ENCODE results near the gene SPATA25. TPM values are rescaled to one million over a fixed set of nuclear protein-coding genes. Genes with fewer than 3 reads are reported as not detected.
"Not testable (repeated sequence)": the region's sequence is repeated elsewhere in the genome, so short reads cannot be mapped to it uniquely, and the experiment has no call there.

Gene SPATA25
- total RNA-seq (5.7 TPM), polyA plus RNA-seq (ENCODE audit: insufficient read depth in 1 of 8, insufficient read length in 8 of 8, low replicate concordance in 1 of 8) (1 to 10 TPM; 4.1 to 9.3 (median 5.0) TPM)
- long read RNA-seq, donor 1 = 0 reads
- long read RNA-seq, donor 2 = 0 reads
- long read RNA-seq, donor 3 = 0 reads
- long read RNA-seq, donor 4 = 0 reads
- long read RNA-seq, donor 5 = 0 reads
- long read RNA-seq, donor 6 = 0 reads
- long read RNA-seq, donor 7 = 0 reads
- long read RNA-seq, donor 8 = 0 reads
- long read RNA-seq, donor 9 = 0 reads
- long read RNA-seq, donor 10 = 0 reads
- long read RNA-seq, donor 11 = 0 reads

GRCh38 chr20:45887346-45887715 lies at the start of gene SPATA25:
TSS of gene SPATA25 (minus strand) at chr20:45887622. CDS start at chr20:45887590, 32 bp downstream.
- Histone ChIP-seq H3K4me1 (ENCODE audit: control insufficient read depth, insufficient read depth, low read length) (peaks cover 31% of the 10 kb centered on the region), H3K27ac (ENCODE audit: low read length) (no peak within 1 kb of the TSS), H3K36me3 (ENCODE audit: control insufficient read depth, insufficient read depth, low read length) (peaks cover 48% of the 10 kb centered on the region), H3K9me3 (replicated peaks; ENCODE audit: control insufficient read depth, low read depth, low read length) (no peaks in the 10 kb centered on the region), H3K4me3 (ENCODE audit: low read length) (no peak within 1 kb of the TSS), H3K27me3 (ENCODE audit: control insufficient read depth, insufficient read depth, low read length) (no peaks in the 10 kb centered on the region)
- no peak for DNase-seq
- no CpG with 5 or more reads among the region's 8 CpGs for WGBS (ENCODE audit: insufficient coverage)

GRCh38 chr20:45935416-45936046 lies 48.1 kb upstream of the SPATA25 start:
- no peak for DNase-seq
- WGBS (ENCODE audit: insufficient coverage) = 0% methylated on average over 13 of the region's 21 CpGs
- no peaks in the 10 kb centered on the region for H3K27me3 ChIP-seq (ENCODE audit: control insufficient read depth, insufficient read depth, low read length)

GRCh38 chr20:45934586-45935415 lies 47.4 kb upstream of the SPATA25 start, which contains the start of gene PCIF1:
TSS of gene PCIF1 (plus strand) at chr20:45934683. CDS start at chr20:45939000, 4,317 bp downstream.
- WGBS (ENCODE audit: insufficient coverage) = under 1% methylated on average over 91 of the region's 102 CpGs
- H3K27ac ChIP-seq (ENCODE audit: low read length) = peak within 1 kb of the TSS; percentile 100

More at GRCh38 chr20:45935416-45936046, 48.1 kb upstream of the SPATA25 start:
- Histone ChIP-seq H3K27ac (ENCODE audit: low read length) (peak overlapping the region; percentile 90), H3K36me3 (ENCODE audit: control insufficient read depth, insufficient read depth, low read length) (peaks cover 39% of the 10 kb centered on the region), H3K4me3 (ENCODE audit: low read length) (peak overlapping the region; percentile 65), H3K9me3 (replicated peaks; ENCODE audit: control insufficient read depth, low read depth, low read length) (no peaks in the 10 kb centered on the region), H3K4me1 (ENCODE audit: control insufficient read depth, insufficient read depth, low read length) (peaks cover 18% of the 10 kb centered on the region)

GRCh38 chr20:45934046-45934585 lies 46.7 kb upstream of the SPATA25 start:
- peaks cover 18% of the 10 kb centered on the region for H3K4me1 ChIP-seq (ENCODE audit: control insufficient read depth, insufficient read depth, low read length)
- no peaks in the 10 kb centered on the region for H3K27me3 ChIP-seq (ENCODE audit: control insufficient read depth, insufficient read depth, low read length)
- peak overlapping the region; percentile 100 for H3K27ac ChIP-seq (ENCODE audit: low read length)
- DNase-seq = peak; percentile 93
- peaks cover 25% of the 10 kb centered on the region for H3K36me3 ChIP-seq (ENCODE audit: control insufficient read depth, insufficient read depth, low read length)
- peak overlapping the region; percentile 99 for H3K4me3 ChIP-seq (ENCODE audit: low read length)
- 0% methylated on average over 19 of the region's 34 CpGs for WGBS (ENCODE audit: insufficient coverage)
- H3K9me3 ChIP-seq (replicated peaks; ENCODE audit: control insufficient read depth, low read depth, low read length) = no peaks in the 10 kb centered on the region

More at GRCh38 chr20:45934586-45935415, 47.4 kb upstream of the SPATA25 start, which contains the start of gene PCIF1:
- Histone ChIP-seq H3K9me3 (replicated peaks; ENCODE audit: control insufficient read depth, low read depth, low read length) (no peaks in the 10 kb centered on the region), H3K36me3 (ENCODE audit: control insufficient read depth, insufficient read depth, low read length) (peaks cover 32% of the 10 kb centered on the region), H3K27me3 (ENCODE audit: control insufficient read depth, insufficient read depth, low read length) (no peaks in the 10 kb centered on the region), H3K4me3 (ENCODE audit: low read length) (peak within 1 kb of the TSS; percentile 99), H3K4me1 (ENCODE audit: control insufficient read depth, insufficient read depth, low read length) (peaks cover 18% of the 10 kb centered on the region)
- DNase-seq = peak; percentile 99

- Histone ChIP-seq H3K27me3 (ENCODE audit: control insufficient read depth, insufficient read depth, low read length) (no peaks in the 10 kb centered on the region), H3K4me1 (ENCODE audit: control insufficient read depth, insufficient read depth, low read length) (peaks cover 18% of the 10 kb centered on the region), H3K27ac (ENCODE audit: low read length) (peak overlapping the region; percentile 100), H3K4me3 (ENCODE audit: low read length) (peak overlapping the region; percentile 99), H3K9me3 (replicated peaks; ENCODE audit: control insufficient read depth, low read depth, low read length) (no peaks in the 10 kb centered on the region), H3K36me3 (ENCODE audit: control insufficient read depth, insufficient read depth, low read length) (peaks cover 18% of the 10 kb centered on the region)
- WGBS (ENCODE audit: insufficient coverage) = 16% methylated on average over 9 of the region's 22 CpGs
- peak; percentile 87 for DNase-seq
Measured at GRCh38 chr20:45933266-45934045, 46.0 kb upstream of the SPATA25 start.

GRCh38 chr20:45931680-45932079 lies 44.3 kb upstream of the SPATA25 start:
- not testable (repeated sequence) for H3K27ac ChIP-seq (ENCODE audit: low read length); DNase-seq; H3K9me3 ChIP-seq (replicated peaks; ENCODE audit: control insufficient read depth, low read depth, low read length); H3K27me3 ChIP-seq (ENCODE audit: control insufficient read depth, insufficient read depth, low read length); H3K36me3 ChIP-seq (ENCODE audit: control insufficient read depth, insufficient read depth, low read length); H3K4me3 ChIP-seq (ENCODE audit: low read length)
- 95% methylated on average over 11 of the region's 17 CpGs for WGBS (ENCODE audit: insufficient coverage)
- peaks cover 18% of the 10 kb centered on the region for H3K4me1 ChIP-seq (ENCODE audit: control insufficient read depth, insufficient read depth, low read length)

GRCh38 chr20:45927071-45927878 lies 39.9 kb upstream of the SPATA25 start:
- Histone ChIP-seq H3K27ac (ENCODE audit: low read length) (no peak overlapping the region), H3K27me3 (ENCODE audit: control insufficient read depth, insufficient read depth, low read length) (no peaks in the 10 kb centered on the region), H3K4me1 (ENCODE audit: control insufficient read depth, insufficient read depth, low read length) (peaks cover 21% of the 10 kb centered on the region), H3K36me3 (ENCODE audit: control insufficient read depth, insufficient read depth, low read length) (no peaks in the 10 kb centered on the region), H3K9me3 (replicated peaks; ENCODE audit: control insufficient read depth, low read depth, low read length) (no peaks in the 10 kb centered on the region), H3K4me3 (ENCODE audit: low read length) (no peak overlapping the region)
- 89% methylated on average over 12 of the region's 14 CpGs for WGBS (ENCODE audit: insufficient coverage)
- no peak for DNase-seq

GRCh38 chr20:45926731-45927070 lies 39.3 kb upstream of the SPATA25 start:
- WGBS (ENCODE audit: insufficient coverage) = 86% methylated on average over 1 of the region's 2 CpGs
- Histone ChIP-seq H3K27me3 (ENCODE audit: control insufficient read depth, insufficient read depth, low read length) (no peaks in the 10 kb centered on the region), H3K9me3 (replicated peaks; ENCODE audit: control insufficient read depth, low read depth, low read length) (no peaks in the 10 kb centered on the region), H3K4me3 (ENCODE audit: low read length) (no peak overlapping the region), H3K27ac (ENCODE audit: low read length) (no peak overlapping the region), H3K36me3 (ENCODE audit: control insufficient read depth, insufficient read depth, low read length) (no peaks in the 10 kb centered on the region), H3K4me1 (ENCODE audit: control insufficient read depth, insufficient read depth, low read length) (peaks cover 21% of the 10 kb centered on the region)
- no peak for DNase-seq
